Sigmoid colon (tissue), 7 donors: Measurements from ENCODE around the gene WDFY2. TPM values are rescaled to one million over a fixed set of nuclear protein-coding genes. Genes with fewer than 3 reads are reported as not detected.

ENCODE experiments used
- DNase-seq: peaks from one replicate; pipeline ENCODE4 v3.0.0-alpha.2; 2019
- H3K27ac ChIP-seq, 4 donors: fragments of 200-600 bp; sonication (generic); one replicate each; pipeline ENCODE4 v1.5.1; 2016 to 2019; ENCODE audit warnings: mild to moderate bottlenecking in 1 of 4
- H3K27me3 ChIP-seq, 3 donors: fragments of 200-600 bp; sonication (generic); one replicate each; pipeline ENCODE4 v1.5.1; 2019; ENCODE audit warnings: mild to moderate bottlenecking in 1 of 3
- H3K36me3 ChIP-seq, 4 donors: fragments of 200-600 bp; sonication (generic); one replicate each; pipeline ENCODE4 v1.5.1; 2016 to 2019
- H3K4me1 ChIP-seq, 4 donors: fragments of 200-600 bp; sonication (generic); one replicate each; pipeline ENCODE4 v1.5.1; 2017 to 2019
- H3K4me3 ChIP-seq, 4 donors: fragments of 200-600 bp; sonication (generic); one replicate each; pipeline ENCODE4 v1.5.1; 2017 to 2019; ENCODE audit warnings: mild to moderate bottlenecking in 2 of 4, moderate library complexity in 1 of 4
- H3K9me3 ChIP-seq, 4 donors: fragments of 200-600 bp in 3 of 4; sonication (generic) in 3 of 4; one replicate each; pipeline versions ENCODE4 v1.5.1 to v1.6.1; 2013 to 2019
- EP300 ChIP-seq, 4 donors: sonication (generic); formaldehyde crosslinking; IDR thresholded peaks; one replicate each; pipeline ENCODE4 v1.6.1; 2017; ENCODE audit warnings: antibody characterized with exemption in 4 of 4
- POLR2A ChIP-seq, 2 donors: fragments of 450-650 bp; IDR thresholded peaks; one replicate each; pipeline ENCODE4 v1.6.1; 2016; ENCODE audit warnings: antibody characterized with exemption in 2 of 2, mild to moderate bottlenecking in 2 of 2, moderate library complexity in 2 of 2
- POLR2AphosphoS5 ChIP-seq, 4 donors: sonication (generic); formaldehyde crosslinking; IDR thresholded peaks; one replicate each; pipeline ENCODE4 v1.6.1; 2017; ENCODE audit warnings: antibody characterized with exemption in 4 of 4
- WGBS, 2 donors: extraction: QIAGEN DNeasy Blood & Tissue Kit; methylation state at CpG; one replicate each; pipeline ENCODE4 v1.1.7; 2013; 5-methylcytosine and 5-hydroxymethylcytosine counted together
- intact Hi-C: fragments of 100-400 bp; cut with DNase I; formaldehyde crosslinking; loops from one replicate; pipeline ENCODE4 v1.15.1; 2023
- polyA plus RNA-seq, 3 donors: library from polyadenylated mRNA; stranded (reverse); fragments of 200-250 nt; gene quantifications; one replicate each; pipeline ENCODE4 v1.2.3, GENCODE V29; 2013
- total RNA-seq, 4 donors: library from RNA; depleted of rRNA; stranded (reverse); fragments of >200 nt; gene quantifications; one replicate each; pipeline ENCODE4 v1.1.0, GENCODE V29; 2016
- TF ChIP-seq, protein P1 (sequence below), 4 experiments: fragments of 450-650 bp in 3 of 4; fragments of 200-600 bp in 1 of 4; IDR thresholded peaks; one replicate each; pipeline ENCODE4 v1.5.1; 2016 to 2019; ENCODE audit warnings: antibody characterized with exemption in 4 of 4, mild to moderate bottlenecking in 3 of 4, moderate library complexity in 2 of 4
- donor health status: healthy with polysubstance abuse.
- donor health status: Bipolar disorder and iron deficiency.
- donor health status: healthy.

The WDFY2 gene
- total and polyA plus RNA-seq, 7 donors, result 0.60 to 18.3 (median 7.3) TPM

DNA sequence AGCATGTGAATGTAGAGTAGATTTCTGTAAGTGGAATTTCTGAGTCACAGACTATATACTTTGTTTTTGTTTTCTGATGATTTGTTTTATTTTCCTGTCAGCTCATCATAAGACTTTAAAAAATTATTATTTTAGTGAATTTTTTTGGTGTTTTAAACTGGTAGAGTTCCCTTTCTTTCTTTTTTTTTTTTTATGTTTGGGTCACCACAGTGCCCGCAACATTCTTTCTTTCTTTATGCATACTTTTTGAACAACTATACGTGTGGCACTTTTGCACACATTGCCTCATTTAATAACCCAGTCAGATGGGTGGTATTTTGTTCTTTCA lies 46.0 kb downstream of the WDFY2 start:
- 92 to 95% methylated on average over 2 of the region's 2 CpGs for WGBS, 2 donors
- H3K27me3 ChIP-seq, result no peaks in the 10 kb centered on the region
- no peak overlapping the region for H3K27ac ChIP-seq
- intact Hi-C loops, result no loop called here
- H3K4me3 ChIP-seq, result no peak overlapping the region
- no peak for DNase-seq
- no peak for TF ChIP-seq EP300 (IDR thresholded peaks at IDR 0.05)
- no peak for TF ChIP-seq POLR2A (IDR thresholded peaks at IDR 0.05)
- TF ChIP-seq POLR2AphosphoS5 (IDR thresholded peaks at IDR 0.05), result no peak
- TF ChIP-seq, protein P1, sequence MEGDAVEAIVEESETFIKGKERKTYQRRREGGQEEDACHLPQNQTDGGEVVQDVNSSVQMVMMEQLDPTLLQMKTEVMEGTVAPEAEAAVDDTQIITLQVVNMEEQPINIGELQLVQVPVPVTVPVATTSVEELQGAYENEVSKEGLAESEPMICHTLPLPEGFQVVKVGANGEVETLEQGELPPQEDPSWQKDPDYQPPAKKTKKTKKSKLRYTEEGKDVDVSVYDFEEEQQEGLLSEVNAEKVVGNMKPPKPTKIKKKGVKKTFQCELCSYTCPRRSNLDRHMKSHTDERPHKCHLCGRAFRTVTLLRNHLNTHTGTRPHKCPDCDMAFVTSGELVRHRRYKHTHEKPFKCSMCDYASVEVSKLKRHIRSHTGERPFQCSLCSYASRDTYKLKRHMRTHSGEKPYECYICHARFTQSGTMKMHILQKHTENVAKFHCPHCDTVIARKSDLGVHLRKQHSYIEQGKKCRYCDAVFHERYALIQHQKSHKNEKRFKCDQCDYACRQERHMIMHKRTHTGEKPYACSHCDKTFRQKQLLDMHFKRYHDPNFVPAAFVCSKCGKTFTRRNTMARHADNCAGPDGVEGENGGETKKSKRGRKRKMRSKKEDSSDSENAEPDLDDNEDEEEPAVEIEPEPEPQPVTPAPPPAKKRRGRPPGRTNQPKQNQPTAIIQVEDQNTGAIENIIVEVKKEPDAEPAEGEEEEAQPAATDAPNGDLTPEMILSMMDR (IDR thresholded peaks at IDR 0.05), result no peak
- H3K9me3 ChIP-seq, result no peaks in the 10 kb centered on the region
- H3K4me1 ChIP-seq, result peaks cover 0 to 42% (median 21%) of the 10 kb centered on the region in 4 donors
- H3K36me3 ChIP-seq, result no peaks in the 10 kb centered on the region

DNA sequence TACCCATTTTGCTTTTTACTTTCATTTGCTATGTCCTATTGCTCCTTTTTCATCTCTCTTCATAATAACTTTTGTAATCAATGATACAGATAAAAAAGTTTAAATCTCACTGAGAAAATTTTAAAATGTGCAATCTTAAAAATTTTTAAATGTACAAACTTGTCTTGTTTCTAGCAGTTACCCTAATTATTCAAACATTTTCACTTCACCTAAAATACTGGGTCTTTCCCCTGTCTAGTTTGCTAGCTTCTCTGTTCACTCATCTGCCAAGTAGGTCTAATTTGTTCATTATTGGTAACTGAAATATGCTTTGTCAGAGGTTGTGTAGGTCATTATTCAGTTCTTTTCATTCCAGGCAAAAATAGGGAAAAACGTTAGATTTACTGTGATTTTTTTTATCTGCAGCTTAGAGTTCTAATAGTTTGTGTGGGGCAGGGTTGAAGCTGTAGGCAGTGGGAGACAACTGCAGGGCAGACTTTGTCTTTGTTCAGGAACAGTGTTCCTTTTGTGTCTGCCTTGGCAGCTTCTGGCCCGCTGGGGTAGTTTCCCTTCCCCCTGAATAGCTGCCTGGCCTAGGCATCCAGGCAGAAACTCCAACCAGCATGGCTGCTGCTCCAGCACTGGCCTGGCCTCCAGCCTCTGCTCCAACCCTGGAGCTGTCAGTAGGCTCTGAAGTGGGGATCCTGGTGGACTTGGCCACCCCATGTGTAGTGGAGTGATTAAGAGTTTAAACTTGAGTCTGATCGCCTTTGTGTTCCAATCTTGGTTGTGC lies 48.5 kb downstream of the WDFY2 start:
- no peak for TF ChIP-seq EP300 (IDR thresholded peaks at IDR 0.05)
- TF ChIP-seq POLR2A (IDR thresholded peaks at IDR 0.05), result no peak
- no peak for TF ChIP-seq POLR2AphosphoS5 (IDR thresholded peaks at IDR 0.05)
- TF ChIP-seq, protein P1 (IDR thresholded peaks at IDR 0.05), result no peak
- Histone ChIP-seq H3K36me3 (no peaks in the 10 kb centered on the region), H3K27ac (peak overlapping the region in 1 of 4 donors; percentile 5), H3K27me3 (no peaks in the 10 kb centered on the region), H3K4me1 (peaks cover 0 to 18% (median 7%) of the 10 kb centered on the region in 4 donors), H3K9me3 (no peaks in the 10 kb centered on the region), H3K4me3 (no peak overlapping the region)
- no peak for DNase-seq
- WGBS, 2 donors, result 76 to 77% methylated on average over 3 of the region's 3 CpGs
- intact Hi-C loops, result no loop called here

DNA sequence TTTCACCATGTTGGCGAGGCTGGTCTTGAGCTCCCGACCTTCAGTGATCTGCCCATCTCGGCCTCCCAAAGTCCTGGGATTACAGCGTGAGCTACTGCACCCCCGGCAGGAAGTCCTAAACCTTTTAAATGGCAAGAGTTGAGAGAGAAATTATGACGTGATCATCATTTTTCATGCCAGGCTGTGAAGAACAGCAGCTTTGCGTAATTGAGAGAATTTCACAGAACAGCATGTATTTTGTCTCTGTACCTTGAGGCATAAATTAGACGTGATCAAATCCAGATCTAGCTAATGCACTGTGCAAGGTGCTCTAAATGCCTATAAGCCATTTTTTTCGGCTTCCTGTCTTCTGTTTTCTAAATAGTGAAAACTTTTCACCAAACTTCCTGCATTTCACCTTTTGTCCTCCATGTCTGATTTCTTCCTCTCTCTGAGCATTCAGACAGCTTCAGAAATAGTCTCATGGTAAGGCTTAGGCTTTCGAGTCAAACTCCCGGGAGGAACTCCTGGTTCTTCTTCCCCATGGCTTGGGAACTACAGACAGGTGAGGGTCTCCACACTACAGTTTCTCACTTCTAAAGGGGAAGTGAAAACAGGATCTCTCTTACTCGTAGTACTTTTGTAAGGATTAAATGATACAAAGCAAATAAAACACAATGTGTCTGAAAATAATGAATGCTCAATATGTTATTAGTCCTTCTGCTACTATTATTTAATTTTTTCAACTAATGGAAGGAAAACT lies 51.0 kb downstream of the WDFY2 start:
- Histone ChIP-seq H3K4me1 (peaks cover 0 to 15% (median 4%) of the 10 kb centered on the region in 4 donors), H3K27ac (no peak overlapping the region), H3K9me3 (no peaks in the 10 kb centered on the region), H3K36me3 (no peaks in the 10 kb centered on the region), H3K27me3 (no peaks in the 10 kb centered on the region), H3K4me3 (no peak overlapping the region)
- TF ChIP-seq, protein P1 (IDR thresholded peaks at IDR 0.05), result no peak
- no peak for TF ChIP-seq EP300 (IDR thresholded peaks at IDR 0.05)
- TF ChIP-seq POLR2AphosphoS5 (IDR thresholded peaks at IDR 0.05), result no peak
- TF ChIP-seq POLR2A (IDR thresholded peaks at IDR 0.05), result no peak
- intact Hi-C loops, result no loop called here
- no peak for DNase-seq
- WGBS, 2 donors, result 74 to 92% methylated on average over 12 of the region's 12 CpGs

DNA sequence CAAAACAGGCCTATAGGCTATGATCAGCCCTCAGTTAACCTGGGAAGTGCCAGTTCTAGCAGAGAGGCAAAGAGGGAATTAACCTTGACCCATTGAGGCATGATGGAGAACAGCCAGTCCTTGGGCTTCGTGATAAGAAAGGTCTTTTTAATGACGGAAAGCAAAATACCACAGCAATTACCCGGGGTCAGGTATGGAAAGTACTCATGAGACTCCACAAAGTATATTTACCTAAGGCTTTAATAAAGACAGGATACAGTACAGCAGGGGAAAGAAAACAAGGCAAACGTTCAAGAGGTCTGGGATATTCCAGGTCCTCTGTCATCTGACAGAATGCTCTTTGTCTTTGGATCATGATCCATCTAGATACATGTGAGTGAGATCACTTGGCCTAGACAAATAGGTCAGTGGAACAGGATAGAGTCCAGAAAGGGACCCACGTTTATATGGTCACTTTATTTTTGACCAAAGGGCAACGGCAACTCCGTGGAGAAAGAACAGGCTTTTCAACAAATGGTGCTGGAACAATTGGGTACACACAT lies 52.2 kb downstream of the WDFY2 start:
- Histone ChIP-seq H3K27ac (no peak overlapping the region), H3K9me3 (no peaks in the 10 kb centered on the region), H3K4me3 (no peak overlapping the region), H3K36me3 (no peaks in the 10 kb centered on the region), H3K27me3 (no peaks in the 10 kb centered on the region), H3K4me1 (peaks cover 0 to 15% (median 4%) of the 10 kb centered on the region in 4 donors)
- 20 to 67% methylated on average over 7 of the region's 7 CpGs for WGBS, 2 donors
- intact Hi-C loops, result no loop called here
- TF ChIP-seq EP300 (IDR thresholded peaks at IDR 0.05) (no peak), POLR2AphosphoS5 (IDR thresholded peaks at IDR 0.05) (no peak)
- TF ChIP-seq, protein P1 (IDR thresholded peaks at IDR 0.05), result no peak
- no peak for DNase-seq
